Hepatocyte (in vitro differentiated cells): ENCODE measurements around the gene ZNF667.

Experiments
- CTCF ChIP-seq: fragments of 200-600 bp; sonication (generic); IDR thresholded peaks from 2 replicates; pipeline ENCODE4 v1.5.1; 2016; ENCODE audit warnings: antibody characterized with exemption, mild to moderate bottlenecking; ENCODE audit not compliant: poor library complexity
- EZH2 ChIP-seq: fragments of 200-600 bp; sonication (generic); IDR thresholded peaks from 2 replicates; pipeline ENCODE4 v1.6.1; 2016; ENCODE audit warnings: antibody characterized with exemption, mild to moderate bottlenecking, borderline replicate concordance
- EZH2phosphoT487 ChIP-seq: fragments of 200-600 bp; sonication (generic); IDR thresholded peaks from one replicate; pipeline ENCODE4 v1.6.1; 2018; ENCODE audit warnings: antibody characterized with exemption, mild to moderate bottlenecking, low read depth, moderate library complexity; ENCODE audit not compliant: unreplicated experiment, severe bottlenecking

GRCh38 chr19:56405062-56405461 lies 72.1 kb downstream of the ZNF667 start:
- TF ChIP-seq CTCF = no peak
- no peak for TF ChIP-seq EZH2
- TF ChIP-seq EZH2phosphoT487 = no peak
